Cardiac muscle cell (in vitro differentiated cells and primary cell): Measurements from ENCODE around the gene OTUD4. TPM values are rescaled to one million over a fixed set of nuclear protein-coding genes. Genes with fewer than 3 reads are reported as not detected.

Source experiments
- DNase-seq, 2 donors: peaks; one replicate each; pipeline versions ENCODE4 v3.0.0 to v3.0.0-alpha.2; 2010 to 2017; ENCODE audit warnings: low read depth in 1 of 2, low spot score in 1 of 2
- H3K27ac ChIP-seq: fragments of 200-600 bp; sonication (generic); 2 replicates; pipeline ENCODE4 v1.5.1; 2016
- H3K27me3 ChIP-seq: fragments of 200-600 bp; sonication (generic); 2 replicates; pipeline ENCODE4 v1.6.0; 2016; ENCODE audit warnings: control low read depth
- H3K36me3 ChIP-seq: fragments of 200-600 bp; sonication (generic); 2 replicates; pipeline ENCODE4 v1.5.1; 2016; ENCODE audit warnings: control low read depth
- H3K4me1 ChIP-seq: fragments of 200-600 bp; sonication (generic); 2 replicates; pipeline ENCODE4 v1.8.1; 2017; ENCODE audit warnings: low read depth, mild to moderate bottlenecking, mixed run types
- H3K4me3 ChIP-seq: fragments of 200-600 bp; sonication (generic); 2 replicates; pipeline ENCODE4 v1.5.1; 2016; ENCODE audit warnings: mild to moderate bottlenecking
- H3K9me3 ChIP-seq: fragments of 200-600 bp; sonication (generic); 2 replicates; pipeline ENCODE4 v1.5.1; 2017; ENCODE audit warnings: low read depth, mild to moderate bottlenecking, control low read depth
- polyA plus RNA-seq: library from polyadenylated mRNA; unstranded; fragments of >200 nt; fragmentation: Nextera tagmentation; extraction: Ambion mirVana; gene quantifications from 2 replicates; pipeline ENCODE4 v1.2.1, GENCODE V29; 2016
- total RNA-seq: library from RNA; depleted of rRNA; stranded (reverse); fragments of >200 nt; gene quantifications from 2 replicates; pipeline ENCODE4 v1.2.3, GENCODE V29; 2016
- TF ChIP-seq, protein P1 (sequence below): IDR thresholded peaks from 2 replicates; pipeline ENCODE4 v1.5.1; 2012; ENCODE audit warnings: low read depth, mild to moderate bottlenecking, low read length

OTUD4 gene
- total and polyA plus RNA-seq, 2 experiments from 2014 or later: 22.9 to 26.4 TPM

GRCh38 chr4:145216535-145216934 is 36.1 kb upstream of the OTUD4 start:
- H3K4me3 ChIP-seq: no peak overlapping the region
- DNase-seq: peak in 1 of 2 donors; percentile 60
- no peaks in the 10 kb centered on the region for H3K36me3 ChIP-seq
- H3K27me3 ChIP-seq: no peaks in the 10 kb centered on the region
- TF ChIP-seq, protein P1, sequence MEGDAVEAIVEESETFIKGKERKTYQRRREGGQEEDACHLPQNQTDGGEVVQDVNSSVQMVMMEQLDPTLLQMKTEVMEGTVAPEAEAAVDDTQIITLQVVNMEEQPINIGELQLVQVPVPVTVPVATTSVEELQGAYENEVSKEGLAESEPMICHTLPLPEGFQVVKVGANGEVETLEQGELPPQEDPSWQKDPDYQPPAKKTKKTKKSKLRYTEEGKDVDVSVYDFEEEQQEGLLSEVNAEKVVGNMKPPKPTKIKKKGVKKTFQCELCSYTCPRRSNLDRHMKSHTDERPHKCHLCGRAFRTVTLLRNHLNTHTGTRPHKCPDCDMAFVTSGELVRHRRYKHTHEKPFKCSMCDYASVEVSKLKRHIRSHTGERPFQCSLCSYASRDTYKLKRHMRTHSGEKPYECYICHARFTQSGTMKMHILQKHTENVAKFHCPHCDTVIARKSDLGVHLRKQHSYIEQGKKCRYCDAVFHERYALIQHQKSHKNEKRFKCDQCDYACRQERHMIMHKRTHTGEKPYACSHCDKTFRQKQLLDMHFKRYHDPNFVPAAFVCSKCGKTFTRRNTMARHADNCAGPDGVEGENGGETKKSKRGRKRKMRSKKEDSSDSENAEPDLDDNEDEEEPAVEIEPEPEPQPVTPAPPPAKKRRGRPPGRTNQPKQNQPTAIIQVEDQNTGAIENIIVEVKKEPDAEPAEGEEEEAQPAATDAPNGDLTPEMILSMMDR: peak; percentile 67
- H3K27ac ChIP-seq: no peak overlapping the region
- H3K4me1 ChIP-seq: no peaks in the 10 kb centered on the region
- H3K9me3 ChIP-seq: no peaks in the 10 kb centered on the region

DNA sequence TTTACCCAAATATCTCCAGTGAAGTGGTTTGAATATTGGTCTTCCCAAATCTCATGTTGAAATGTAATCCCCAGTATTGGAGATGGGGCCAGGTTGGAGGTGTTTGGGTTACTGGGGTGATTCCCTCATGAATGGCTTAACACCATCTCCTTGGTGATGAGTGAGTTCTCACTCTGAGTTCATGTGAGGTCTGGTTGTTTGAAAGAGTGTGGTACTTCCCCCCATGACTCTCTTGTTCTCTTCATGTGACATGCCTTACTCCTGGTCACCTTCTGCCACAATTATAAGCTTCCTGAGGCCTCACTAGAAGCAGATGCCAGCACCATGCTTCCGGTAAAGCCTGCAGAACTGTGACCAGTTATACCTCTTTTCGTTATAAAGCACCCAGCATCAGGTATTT is 32.9 kb upstream of the OTUD4 start:
- no peaks in the 10 kb centered on the region for H3K27me3 ChIP-seq
- no peak overlapping the region for H3K4me3 ChIP-seq
- TF ChIP-seq, protein P1: no peak
- no peaks in the 10 kb centered on the region for H3K9me3 ChIP-seq
- H3K27ac ChIP-seq: no peak overlapping the region
- no peaks in the 10 kb centered on the region for H3K4me1 ChIP-seq
- no peaks in the 10 kb centered on the region for H3K36me3 ChIP-seq
- no peak for DNase-seq

DNA sequence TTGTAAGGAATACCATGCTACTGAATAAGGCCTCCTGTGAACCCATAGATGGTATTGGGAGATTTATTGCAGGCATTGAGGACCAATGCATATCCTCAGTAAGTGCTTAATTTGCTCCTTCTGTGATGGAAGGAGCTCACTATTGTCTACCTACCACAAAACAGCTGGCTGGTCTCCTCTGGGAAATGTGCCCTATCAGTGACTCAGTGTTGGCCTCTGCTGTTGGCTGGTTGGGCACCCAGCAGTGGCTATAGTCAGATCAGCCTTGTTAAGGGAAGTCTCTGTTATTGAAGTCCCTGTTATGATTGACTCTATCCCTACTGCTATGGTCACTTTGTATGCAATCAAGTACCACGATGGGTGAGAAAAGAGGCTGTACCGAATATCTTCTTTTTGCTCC is 27.5 kb upstream of the OTUD4 start:
- TF ChIP-seq, protein P1: no peak

DNA sequence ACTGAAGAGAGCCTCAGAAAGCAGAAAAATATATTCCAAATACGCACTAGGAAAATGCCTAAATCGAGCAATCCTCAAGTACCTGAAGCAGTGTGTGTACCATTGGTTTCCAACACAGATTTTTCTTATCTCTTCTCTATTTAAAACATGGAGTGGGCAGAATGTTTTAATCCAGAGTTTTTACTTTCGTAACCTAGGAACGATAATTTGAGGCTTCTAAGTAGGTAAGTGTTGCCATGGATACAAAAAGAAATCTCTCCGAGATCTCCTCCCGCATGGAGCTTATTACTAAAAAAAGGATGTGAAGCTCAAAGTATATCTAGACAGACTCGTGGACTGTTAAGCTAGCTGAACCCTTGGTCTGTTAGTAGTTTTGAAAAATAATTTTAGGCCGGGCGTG is 23.0 kb upstream of the OTUD4 start:
- TF ChIP-seq, protein P1: no peak
- Histone ChIP-seq H3K36me3 (no peaks in the 10 kb centered on the region), H3K27ac (no peak overlapping the region), H3K4me1 (no peaks in the 10 kb centered on the region), H3K4me3 (no peak overlapping the region), H3K9me3 (no peaks in the 10 kb centered on the region), H3K27me3 (no peaks in the 10 kb centered on the region)
- DNase-seq: no peak

More for the DNA sequence above, 27.5 kb upstream of the OTUD4 start:
- no peaks in the 10 kb centered on the region for H3K36me3 ChIP-seq
- no peak for DNase-seq
- H3K9me3 ChIP-seq: no peaks in the 10 kb centered on the region
- H3K27ac ChIP-seq: no peak overlapping the region
- no peaks in the 10 kb centered on the region for H3K27me3 ChIP-seq
- no peaks in the 10 kb centered on the region for H3K4me1 ChIP-seq
- no peak overlapping the region for H3K4me3 ChIP-seq

GRCh38 chr4:145200366-145200765 is 20.0 kb upstream of the OTUD4 start:
- H3K4me1 ChIP-seq: no peaks in the 10 kb centered on the region
- no peaks in the 10 kb centered on the region for H3K9me3 ChIP-seq
- no peaks in the 10 kb centered on the region for H3K36me3 ChIP-seq
- no peaks in the 10 kb centered on the region for H3K27me3 ChIP-seq
- no peak overlapping the region for H3K4me3 ChIP-seq
- no peak overlapping the region for H3K27ac ChIP-seq
- no peak for DNase-seq
- TF ChIP-seq, protein P1: no peak
